Measurements from ENCODE around the gene ABI1. TPM values are rescaled to one million over a fixed set of nuclear protein-coding genes. Genes with fewer than 3 reads are reported as not detected.
"Not testable (repeated sequence)": the region's sequence is repeated elsewhere in the genome, so short reads cannot be mapped to it uniquely, and the experiment has no call there.

ABI1 gene
- total RNA-seq, 3 donors from 2014 or later = 50.5 to 75.7 (median 56.6) TPM

DNA sequence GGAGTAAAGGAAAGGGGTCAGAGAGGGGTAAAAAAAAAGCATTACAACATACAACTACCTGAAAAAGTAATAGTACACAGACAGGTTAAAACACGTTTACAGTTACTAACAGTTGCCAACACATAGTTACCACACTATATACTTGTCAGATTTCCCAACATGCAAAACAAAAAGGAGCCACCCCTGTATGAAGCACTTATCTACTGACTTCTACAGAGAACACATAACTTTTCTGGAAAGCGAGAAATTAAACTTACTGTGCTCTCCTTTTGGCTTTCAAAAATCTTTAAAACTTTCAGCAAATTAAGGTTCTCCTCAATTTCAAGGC, 2.1 kb downstream of the ABI1 start:
- intact Hi-C loops (cut with DNase I; ENCODE audit: low total_unique reads) = no loop called here
- no peaks in the 10 kb centered on the region for H3K4me1 ChIP-seq
- no peak for TF ChIP-seq POLR2AphosphoS5 (IDR thresholded peaks at IDR 0.05)
- TF ChIP-seq, protein P1, sequence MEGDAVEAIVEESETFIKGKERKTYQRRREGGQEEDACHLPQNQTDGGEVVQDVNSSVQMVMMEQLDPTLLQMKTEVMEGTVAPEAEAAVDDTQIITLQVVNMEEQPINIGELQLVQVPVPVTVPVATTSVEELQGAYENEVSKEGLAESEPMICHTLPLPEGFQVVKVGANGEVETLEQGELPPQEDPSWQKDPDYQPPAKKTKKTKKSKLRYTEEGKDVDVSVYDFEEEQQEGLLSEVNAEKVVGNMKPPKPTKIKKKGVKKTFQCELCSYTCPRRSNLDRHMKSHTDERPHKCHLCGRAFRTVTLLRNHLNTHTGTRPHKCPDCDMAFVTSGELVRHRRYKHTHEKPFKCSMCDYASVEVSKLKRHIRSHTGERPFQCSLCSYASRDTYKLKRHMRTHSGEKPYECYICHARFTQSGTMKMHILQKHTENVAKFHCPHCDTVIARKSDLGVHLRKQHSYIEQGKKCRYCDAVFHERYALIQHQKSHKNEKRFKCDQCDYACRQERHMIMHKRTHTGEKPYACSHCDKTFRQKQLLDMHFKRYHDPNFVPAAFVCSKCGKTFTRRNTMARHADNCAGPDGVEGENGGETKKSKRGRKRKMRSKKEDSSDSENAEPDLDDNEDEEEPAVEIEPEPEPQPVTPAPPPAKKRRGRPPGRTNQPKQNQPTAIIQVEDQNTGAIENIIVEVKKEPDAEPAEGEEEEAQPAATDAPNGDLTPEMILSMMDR (IDR thresholded peaks at IDR 0.05) = no peak
- no peak for TF ChIP-seq POLR2A (IDR thresholded peaks at IDR 0.05)

DNA sequence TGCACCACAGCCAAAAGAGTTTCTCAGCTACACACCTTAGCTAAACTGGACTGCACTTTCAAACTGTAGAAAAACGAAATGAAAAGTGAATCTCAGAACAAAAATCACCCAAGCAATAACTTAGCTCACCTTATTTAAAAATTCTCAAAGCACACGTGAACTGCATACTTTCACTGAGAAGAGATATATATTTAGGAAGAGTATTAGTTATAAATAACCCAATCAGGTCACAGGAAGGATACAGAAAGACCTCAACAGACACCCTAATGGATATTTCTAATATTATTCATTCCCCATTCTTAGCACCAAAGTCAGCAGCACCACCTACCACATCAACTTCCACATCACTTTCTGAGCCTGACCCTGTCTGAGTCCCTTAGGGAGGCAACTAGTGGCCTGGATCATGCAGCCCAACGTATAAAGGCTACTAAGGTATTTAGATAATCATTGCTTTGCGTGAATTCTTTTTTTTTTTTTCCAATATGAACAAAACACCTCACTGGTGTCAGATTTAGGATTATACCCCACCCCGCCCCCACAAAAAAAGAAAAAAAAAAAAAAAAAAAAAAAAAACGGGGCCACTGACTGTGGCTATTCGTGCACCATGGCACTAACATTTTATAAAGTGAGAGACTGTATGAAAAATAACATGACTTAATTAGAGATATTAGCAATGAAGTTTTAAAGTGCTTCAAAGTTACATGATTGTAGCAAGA, 2.6 kb downstream of the ABI1 start:
- DNase-seq (ENCODE audit: low spot score in 2 of 2) = no peak
- TF ChIP-seq POLR2A (IDR thresholded peaks at IDR 0.05) = no peak
- no peak for TF ChIP-seq POLR2AphosphoS5 (IDR thresholded peaks at IDR 0.05)
- TF ChIP-seq, protein P1 (IDR thresholded peaks at IDR 0.05) = no peak
- H3K27me3 ChIP-seq = no peaks in the 10 kb centered on the region
- H3K4me3 ChIP-seq = peak overlapping the region in 2 of 3 donors; percentile 21 to 95
- H3K36me3 ChIP-seq = no peaks in the 10 kb centered on the region
- H3K4me1 ChIP-seq = no peaks in the 10 kb centered on the region
- H3K27ac ChIP-seq = peak overlapping the region; percentile 57 to 99
- intact Hi-C loops (cut with DNase I; ENCODE audit: low total_unique reads) = no loop called here
- no peaks in the 10 kb centered on the region for H3K9me3 ChIP-seq

More for the DNA sequence above, 2.1 kb downstream of the ABI1 start:
- Histone ChIP-seq H3K27me3 (no peaks in the 10 kb centered on the region), H3K36me3 (no peaks in the 10 kb centered on the region), H3K9me3 (no peaks in the 10 kb centered on the region), H3K4me3 (peak overlapping the region in 2 of 3 donors; percentile 95 to 99), H3K27ac (peak overlapping the region in 1 of 2 donors; percentile 99)
- no peak for DNase-seq (ENCODE audit: low spot score in 2 of 2)

GRCh38 chr10:26857553-26857952, 3.2 kb downstream of the ABI1 start:
- H3K4me1 ChIP-seq; intact Hi-C loops (cut with DNase I; ENCODE audit: low total_unique reads); H3K4me3 ChIP-seq; H3K27me3 ChIP-seq; H3K27ac ChIP-seq; H3K9me3 ChIP-seq; DNase-seq (ENCODE audit: low spot score in 2 of 2); H3K36me3 ChIP-seq: not testable (repeated sequence)

DNA sequence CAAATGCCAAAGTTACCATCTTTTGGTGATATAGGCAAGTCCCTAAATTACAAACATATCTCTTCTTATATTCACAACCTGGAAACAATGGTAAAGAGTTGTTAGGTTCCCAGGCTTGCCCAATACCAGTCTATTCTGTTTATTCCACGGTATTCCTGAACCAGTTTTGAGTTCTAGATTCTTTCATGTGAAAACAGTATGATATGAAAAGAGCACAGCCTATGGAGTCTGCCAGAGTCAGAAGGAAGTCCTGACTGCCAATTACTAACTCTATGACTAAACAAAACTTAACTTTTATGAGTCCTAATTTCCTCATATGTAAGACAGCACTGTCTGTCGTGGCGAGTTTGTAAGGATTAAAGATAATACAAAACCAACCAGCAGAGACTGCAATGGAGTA, 5.6 kb downstream of the ABI1 start:
- Histone ChIP-seq H3K36me3 (no peaks in the 10 kb centered on the region), H3K4me1 (no peaks in the 10 kb centered on the region), H3K27me3 (no peaks in the 10 kb centered on the region), H3K27ac (no peak overlapping the region), H3K9me3 (no peaks in the 10 kb centered on the region), H3K4me3 (no peak overlapping the region)
- intact Hi-C loops (cut with DNase I; ENCODE audit: low total_unique reads) = no loop called here
- no peak for DNase-seq (ENCODE audit: low spot score in 2 of 2)
- TF ChIP-seq POLR2AphosphoS5 (IDR thresholded peaks at IDR 0.05) = no peak
- TF ChIP-seq POLR2A (IDR thresholded peaks at IDR 0.05) = no peak
- TF ChIP-seq, protein P1 (IDR thresholded peaks at IDR 0.05) = no peak

DNA sequence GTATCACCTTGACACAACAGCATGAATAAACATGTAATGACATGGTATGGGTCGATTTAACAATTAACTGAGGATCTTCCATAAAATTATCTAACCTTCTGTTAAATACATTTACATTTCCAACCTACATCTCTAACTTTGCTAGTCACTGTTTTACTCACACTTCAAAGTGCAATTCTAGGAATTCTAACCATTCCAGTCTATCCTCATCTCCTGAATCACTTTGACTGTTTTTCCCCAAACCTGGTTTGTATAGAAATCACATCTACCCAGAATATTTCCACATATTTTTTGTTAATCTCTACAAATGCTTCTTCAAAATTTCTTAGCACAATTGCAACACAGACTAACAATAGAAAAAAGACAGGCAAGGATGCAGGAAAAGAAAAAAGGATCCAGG, 6.2 kb downstream of the ABI1 start:
- no peaks in the 10 kb centered on the region for H3K4me1 ChIP-seq
- no peak overlapping the region for H3K27ac ChIP-seq
- H3K9me3 ChIP-seq = no peaks in the 10 kb centered on the region
- TF ChIP-seq POLR2AphosphoS5 (IDR thresholded peaks at IDR 0.05) = no peak
- TF ChIP-seq, protein P1 (IDR thresholded peaks at IDR 0.05) = no peak
- TF ChIP-seq POLR2A (IDR thresholded peaks at IDR 0.05) = no peak
- no peaks in the 10 kb centered on the region for H3K36me3 ChIP-seq
- DNase-seq (ENCODE audit: low spot score in 2 of 2) = no peak
- intact Hi-C loops (cut with DNase I; ENCODE audit: low total_unique reads) = no loop called here
- no peak overlapping the region for H3K4me3 ChIP-seq
- no peaks in the 10 kb centered on the region for H3K27me3 ChIP-seq
